ENCODE data around the gene ZNF346.
"Not testable (repeated sequence)": the region's sequence is repeated elsewhere in the genome, so short reads cannot be mapped to it uniquely, and the experiment has no call there.

Gene ZNF346

GRCh38 chr5:177043958-177044357 lies 21.5 kb downstream of the ZNF346 start:
- no peak for DNase-seq
- Histone ChIP-seq H3K9ac (ENCODE audit: low read length) (no peak overlapping the region), H2BK12ac (ENCODE audit: low read length) (no peak overlapping the region), H3K4me3 (ENCODE audit: low read depth, low read length) (no peak overlapping the region), H3K27ac (ENCODE audit: low read depth, low read length) (no peak overlapping the region), H4K12ac (ENCODE audit: low read depth, low read length) (no peak overlapping the region), H3K23ac (ENCODE audit: low read length) (no peak overlapping the region), H2AK5ac (ENCODE audit: low read length) (no peak overlapping the region), H3K18ac (ENCODE audit: low read length) (no peak overlapping the region), H3K79me2 (ENCODE audit: control insufficient read depth, insufficient read depth, low read length, poor library complexity) (no peaks in the 10 kb centered on the region), H4K8ac (ENCODE audit: low read depth, low read length) (no peak overlapping the region), H4K91ac (ENCODE audit: low read depth, low read length) (no peak overlapping the region), H2AFZ (ENCODE audit: insufficient read depth, low read length, poor library complexity) (no peak overlapping the region), H3K4ac (ENCODE audit: low read depth, low read length) (no peak overlapping the region), H3K79me1 (ENCODE audit: low read length) (no peaks in the 10 kb centered on the region), H3K27me3 (ENCODE audit: insufficient read depth, low read length) (no peaks in the 10 kb centered on the region), H3K14ac (ENCODE audit: low read length) (no peak overlapping the region), H3K4me2 (ENCODE audit: low read length) (no peak overlapping the region), H3K9me3 (ENCODE audit: insufficient read depth, low read depth, low read length) (no peaks in the 10 kb centered on the region), H3K36me3 (ENCODE audit: control insufficient read depth in 1 of 2, insufficient read depth in 2 of 2, low read length in 2 of 2) (peaks cover 8 to 25% of the 10 kb centered on the region in 2 experiments), H2BK120ac (ENCODE audit: insufficient read depth, low read length, poor library complexity) (no peak overlapping the region), H3K4me1 (ENCODE audit: control insufficient read depth in 1 of 2, insufficient read depth in 2 of 2, low read length in 2 of 2) (no peaks in the 10 kb centered on the region), H2BK5ac (ENCODE audit: low read depth, low read length, poor library complexity) (no peak overlapping the region)
- WGBS (ENCODE audit: extremely low coverage, insufficient coverage, insufficient read length): no CpG with 5 or more reads among the region's 1 CpG

- Histone ChIP-seq H3K79me2 (ENCODE audit: control insufficient read depth, insufficient read depth, low read length, poor library complexity) (no peaks in the 10 kb centered on the region), H3K14ac (ENCODE audit: low read length) (no peak overlapping the region), H4K8ac (ENCODE audit: low read depth, low read length) (no peak overlapping the region), H3K4me2 (ENCODE audit: low read length) (no peak overlapping the region), H3K9ac (ENCODE audit: low read length) (no peak overlapping the region), H2AFZ (ENCODE audit: insufficient read depth, low read length, poor library complexity) (no peak overlapping the region), H3K23ac (ENCODE audit: low read length) (no peak overlapping the region), H3K4ac (ENCODE audit: low read depth, low read length) (no peak overlapping the region), H3K4me3 (ENCODE audit: low read depth, low read length) (no peak overlapping the region), H3K36me3 (ENCODE audit: control insufficient read depth in 1 of 2, insufficient read depth in 2 of 2, low read length in 2 of 2) (peaks cover 8 to 31% of the 10 kb centered on the region in 2 experiments), H4K91ac (ENCODE audit: low read depth, low read length) (no peak overlapping the region), H3K4me1 (ENCODE audit: control insufficient read depth in 1 of 2, insufficient read depth in 2 of 2, low read length in 2 of 2) (no peaks in the 10 kb centered on the region), H3K27me3 (ENCODE audit: insufficient read depth, low read length) (no peaks in the 10 kb centered on the region), H2BK12ac (ENCODE audit: low read length) (no peak overlapping the region), H2BK120ac (ENCODE audit: insufficient read depth, low read length, poor library complexity) (no peak overlapping the region), H3K9me3 (ENCODE audit: insufficient read depth, low read depth, low read length) (no peaks in the 10 kb centered on the region), H2BK5ac (ENCODE audit: low read depth, low read length, poor library complexity) (no peak overlapping the region), H3K18ac (ENCODE audit: low read length) (no peak overlapping the region), H4K12ac (ENCODE audit: low read depth, low read length) (no peak overlapping the region), H2AK5ac (ENCODE audit: low read length) (no peak overlapping the region), H3K27ac (ENCODE audit: low read depth, low read length) (no peak overlapping the region), H3K79me1 (ENCODE audit: low read length) (no peaks in the 10 kb centered on the region)
- DNase-seq: peak in 1 of 2 donors; percentile 8
- no CpG with 5 or more reads among the region's 1 CpG for WGBS (ENCODE audit: extremely low coverage, insufficient coverage, insufficient read length)
Observed at GRCh38 chr5:177044641-177045040, 22.1 kb downstream of the ZNF346 start.

- Histone ChIP-seq H3K27ac (ENCODE audit: low read depth, low read length) (no peak overlapping the region), H3K9me3 (ENCODE audit: insufficient read depth, low read depth, low read length) (no peaks in the 10 kb centered on the region), H2BK12ac (ENCODE audit: low read length) (no peak overlapping the region), H3K23ac (ENCODE audit: low read length) (no peak overlapping the region), H2AFZ (ENCODE audit: insufficient read depth, low read length, poor library complexity) (no peak overlapping the region), H3K18ac (ENCODE audit: low read length) (no peak overlapping the region), H3K4me1 (ENCODE audit: control insufficient read depth in 1 of 2, insufficient read depth in 2 of 2, low read length in 2 of 2) (no peaks in the 10 kb centered on the region), H4K12ac (ENCODE audit: low read depth, low read length) (no peak overlapping the region), H4K91ac (ENCODE audit: low read depth, low read length) (no peak overlapping the region), H3K14ac (ENCODE audit: low read length) (no peak overlapping the region), H2BK120ac (ENCODE audit: insufficient read depth, low read length, poor library complexity) (no peak overlapping the region), H3K36me3 (ENCODE audit: control insufficient read depth in 1 of 2, insufficient read depth in 2 of 2, low read length in 2 of 2) (peaks cover 9 to 34% of the 10 kb centered on the region in 2 experiments), H3K79me1 (ENCODE audit: low read length) (no peaks in the 10 kb centered on the region), H2AK5ac (ENCODE audit: low read length) (no peak overlapping the region), H3K9ac (ENCODE audit: low read length) (no peak overlapping the region), H3K27me3 (ENCODE audit: insufficient read depth, low read length) (no peaks in the 10 kb centered on the region), H3K4ac (ENCODE audit: low read depth, low read length) (no peak overlapping the region), H3K79me2 (ENCODE audit: control insufficient read depth, insufficient read depth, low read length, poor library complexity) (no peaks in the 10 kb centered on the region), H2BK5ac (ENCODE audit: low read depth, low read length, poor library complexity) (no peak overlapping the region), H4K8ac (ENCODE audit: low read depth, low read length) (no peak overlapping the region), H3K4me2 (ENCODE audit: low read length) (no peak overlapping the region), H3K4me3 (ENCODE audit: low read depth, low read length) (no peak overlapping the region)
- WGBS (ENCODE audit: extremely low coverage, insufficient coverage, insufficient read length): no CpG with 5 or more reads among the region's 4 CpGs
- peak in 1 of 2 donors; percentile 47 for DNase-seq
Observed at GRCh38 chr5:177045631-177046030, 23.1 kb downstream of the ZNF346 start.

GRCh38 chr5:177048531-177048930 lies 26.0 kb downstream of the ZNF346 start:
- not testable (repeated sequence) for H2BK120ac ChIP-seq (ENCODE audit: insufficient read depth, low read length, poor library complexity); H2BK12ac ChIP-seq (ENCODE audit: low read length); H3K14ac ChIP-seq (ENCODE audit: low read length); H2AK5ac ChIP-seq (ENCODE audit: low read length); H4K8ac ChIP-seq (ENCODE audit: low read depth, low read length); H3K9me3 ChIP-seq (ENCODE audit: insufficient read depth, low read depth, low read length); H3K9ac ChIP-seq (ENCODE audit: low read length); H3K4me1 ChIP-seq (ENCODE audit: control insufficient read depth in 1 of 2, insufficient read depth in 2 of 2, low read length in 2 of 2); H3K23ac ChIP-seq (ENCODE audit: low read length); H4K91ac ChIP-seq (ENCODE audit: low read depth, low read length); H3K79me1 ChIP-seq (ENCODE audit: low read length); H4K12ac ChIP-seq (ENCODE audit: low read depth, low read length); H3K4ac ChIP-seq (ENCODE audit: low read depth, low read length); H3K27me3 ChIP-seq (ENCODE audit: insufficient read depth, low read length); H2AFZ ChIP-seq (ENCODE audit: insufficient read depth, low read length, poor library complexity); H3K4me2 ChIP-seq (ENCODE audit: low read length); H3K27ac ChIP-seq (ENCODE audit: low read depth, low read length); H3K79me2 ChIP-seq (ENCODE audit: control insufficient read depth, insufficient read depth, low read length, poor library complexity); H2BK5ac ChIP-seq (ENCODE audit: low read depth, low read length, poor library complexity); H3K18ac ChIP-seq (ENCODE audit: low read length); H3K4me3 ChIP-seq (ENCODE audit: low read depth, low read length); DNase-seq
- no CpG with 5 or more reads among the region's 7 CpGs for WGBS (ENCODE audit: extremely low coverage, insufficient coverage, insufficient read length)
- peaks cover 11 to 23% of the 10 kb centered on the region in 2 experiments for H3K36me3 ChIP-seq (ENCODE audit: control insufficient read depth in 1 of 2, insufficient read depth in 2 of 2, low read length in 2 of 2)

All from trophoblast cell (in vitro differentiated cells and primary cell).